Adrenal gland (tissue), 5 donors: ENCODE measurements around the gene GSTO2.

Experiments
- CTCF ChIP-seq, 6 experiments: fragments of 450-650 bp in 4 of 6; fragments of 200-600 bp in 2 of 6; sonication (generic) in 1 of 6; IDR thresholded peaks; 1 replicate in 5 of 6; 2 replicates in 1 of 6; pipeline versions ENCODE4 v1.5.1 to v1.8.0; 2016 to 2021; ENCODE audit warnings: antibody characterized with exemption in 6 of 6, mild to moderate bottlenecking in 2 of 6, moderate library complexity in 1 of 6
- POLR2A ChIP-seq, 2 donors: fragments of 450-650 bp; IDR thresholded peaks; one replicate each; pipeline ENCODE4 v1.6.1; 2017; ENCODE audit warnings: antibody characterized with exemption in 2 of 2, mild to moderate bottlenecking in 2 of 2, moderate library complexity in 1 of 2
- donor health status: DM: no; HTN: no; CAD: no.

GRCh38 chr10:104254493-104255310 lies 14.3 kb upstream of the GSTO2 start, which contains the start of gene GSTO1:
- TF ChIP-seq POLR2A (IDR thresholded peaks at IDR 0.05) = peak in 1 of 2 donors; percentile 75
- no peak for TF ChIP-seq CTCF (IDR thresholded peaks at IDR 0.05)
